Activated CD8-positive, alpha-beta T cell treated with anti-CD3 and anti-CD28 coated beads, Interleukin-2, amount 10 ng/mL, durations not matched to agents 7 days and 5 days (primary cell): Measurements from ENCODE around the gene CPNE5. TPM values are rescaled to one million over a fixed set of nuclear protein-coding genes. Genes with fewer than 3 reads are reported as not detected.
A peak's percentile ranks its signal among the peaks of the same experiment; 100 is the strongest.
"Not testable (repeated sequence)": the region's sequence is repeated elsewhere in the genome, so short reads cannot be mapped to it uniquely, and the experiment has no call there.

Experiments used
- ATAC-seq: fragments of 150-1000 bp; cut with Tn5 transposase; one replicate; pipeline ENCODE4 v1.10.0; 2021; ENCODE audit warnings: moderate library complexity
- CTCF ChIA-PET: fragments of 350-600 bp; sonication (Branson Sonifier 250); formaldehyde crosslinking; loops from one replicate; lab custom pipeline; 2021; ENCODE audit warnings: antibody characterized with exemption; lab: Charles Lee
- POLR2A ChIA-PET: fragments of 350-600 bp; sonication (Branson Sonifier 250); formaldehyde crosslinking; loops from one replicate; lab custom pipeline; 2021; ENCODE audit warnings: antibody characterized with exemption; lab: Charles Lee
- DNase-seq: peaks from one replicate; pipeline ENCODE4 v3.0.0-alpha.2; 2020
- H3K27ac Mint-ChIP-seq: one replicate; pipeline ENCODE4 v1.8.0; 2021; ENCODE audit warnings: mild to moderate bottlenecking, mixed read lengths
- H3K27me3 Mint-ChIP-seq: one replicate; pipeline ENCODE4 v1.8.0; 2021; ENCODE audit warnings: low read depth, mixed read lengths
- H3K36me3 Mint-ChIP-seq: one replicate; pipeline ENCODE4 v1.8.0; 2021; ENCODE audit warnings: low read depth, mixed read lengths
- H3K4me1 Mint-ChIP-seq: one replicate; pipeline ENCODE4 v1.8.0; 2021; ENCODE audit warnings: low read depth, mixed read lengths
- H3K4me3 Mint-ChIP-seq: one replicate; pipeline ENCODE4 v1.8.0; 2021; ENCODE audit warnings: mild to moderate bottlenecking, mixed read lengths
- H3K9me3 Mint-ChIP-seq: one replicate; pipeline ENCODE4 v1.8.0; 2022; ENCODE audit warnings: mixed read lengths; ENCODE audit not compliant: insufficient read depth
- total RNA-seq, 2 experiments: library from RNA; stranded (reverse); gene quantifications; one replicate each; pipeline ENCODE4 v1.2.3, GENCODE V29; 2021

CPNE5 gene
- total RNA-seq, 2 experiments from 2014 or later, result 1.4 to 1.7 TPM

DNA sequence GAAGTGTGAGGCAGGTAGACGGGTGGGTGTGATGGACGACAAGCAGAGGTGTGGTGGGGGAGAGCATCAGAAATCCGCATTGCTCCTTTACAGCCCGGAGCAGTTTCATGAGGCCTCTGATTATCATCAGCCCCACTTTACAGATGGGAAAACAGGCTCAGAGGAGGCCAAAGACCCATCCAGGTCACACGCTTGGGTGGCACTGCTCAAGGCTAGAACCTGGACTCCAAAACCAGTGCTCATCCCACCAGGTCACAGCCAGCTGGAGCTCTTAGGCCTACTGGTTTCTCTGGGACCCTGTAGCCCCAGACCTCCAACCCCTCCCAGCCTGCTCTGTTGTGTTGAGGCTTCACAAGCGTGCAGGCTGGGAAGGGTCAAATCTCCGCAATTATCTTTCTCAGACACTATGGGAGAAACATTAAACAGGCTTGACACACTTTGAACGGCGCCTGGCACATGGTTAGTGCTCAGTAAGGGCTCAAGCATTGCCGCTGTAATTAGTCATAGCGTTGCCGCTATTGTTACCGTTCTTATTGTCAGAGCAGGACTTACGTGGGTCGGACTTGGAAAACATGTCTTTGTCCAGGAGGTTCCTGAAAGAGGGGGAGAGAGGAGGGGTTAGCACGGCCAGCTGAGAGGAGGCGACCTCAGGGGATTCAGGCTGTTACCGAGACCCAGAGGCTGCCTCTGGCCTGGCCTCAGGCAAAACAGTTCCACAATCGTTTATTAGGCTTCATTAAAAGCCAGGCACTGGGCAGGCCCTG lies 16.6 kb downstream of the CPNE5 start:
- H3K27me3 Mint-ChIP-seq, result no peaks in the 10 kb centered on the region
- no peak overlapping the region for H3K27ac Mint-ChIP-seq

DNA sequence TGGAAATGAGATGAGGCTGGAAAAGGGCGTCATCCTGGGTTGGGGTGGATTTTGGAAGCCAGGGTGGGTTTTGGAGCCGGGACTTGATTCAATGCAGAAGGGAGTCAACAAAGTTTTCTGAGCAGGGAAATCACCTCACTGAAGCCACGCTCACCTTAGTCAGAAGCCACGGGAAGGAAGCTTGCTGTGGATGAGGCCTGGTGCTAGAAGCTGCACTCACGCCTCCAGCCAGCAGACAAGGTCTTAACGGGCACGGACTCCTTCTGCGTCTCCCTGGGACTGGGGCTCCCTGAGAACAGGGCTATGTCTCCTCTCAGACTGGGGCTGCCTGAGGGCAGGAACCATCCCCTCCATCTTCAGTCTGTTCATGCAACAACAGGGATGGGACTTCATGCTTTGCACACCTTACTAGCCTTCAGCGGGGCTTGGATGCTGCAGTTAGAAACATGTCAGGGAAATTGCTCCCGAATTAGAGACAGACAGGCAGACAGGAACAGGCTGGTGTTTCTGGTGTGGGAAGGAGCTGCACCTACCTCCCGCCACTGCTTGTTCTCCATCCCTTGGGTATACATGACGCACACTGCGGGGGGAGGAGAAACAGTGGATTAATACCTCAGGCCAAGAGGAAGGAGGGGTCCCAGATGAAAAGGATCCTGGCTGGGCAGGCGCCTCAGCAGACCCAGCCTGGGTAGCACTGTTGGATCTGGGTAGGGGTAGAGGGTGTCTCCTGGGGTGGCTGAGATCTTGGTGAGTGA lies 17.5 kb downstream of the CPNE5 start:
- Mint-ChIP-seq H3K36me3 (no peaks in the 10 kb centered on the region), H3K27ac (no peak overlapping the region), H3K9me3 (no peaks in the 10 kb centered on the region), H3K4me3 (no peak overlapping the region), H3K4me1 (peaks cover 14% of the 10 kb centered on the region), H3K27me3 (peaks cover 3% of the 10 kb centered on the region)
- ChIA-PET CTCF (no interaction called here), POLR2A (no interaction called here)
- peak; percentile 61 for ATAC-seq
- DNase-seq, result peak; percentile 39

More for the DNA sequence above, 16.6 kb downstream of the CPNE5 start:
- ChIA-PET POLR2A (no interaction called here), CTCF (no interaction called here)
- ATAC-seq, result no peak
- Mint-ChIP-seq H3K36me3 (no peaks in the 10 kb centered on the region), H3K9me3 (no peaks in the 10 kb centered on the region), H3K4me1 (peaks cover 24% of the 10 kb centered on the region), H3K4me3 (no peak overlapping the region)
- no peak for DNase-seq

DNA sequence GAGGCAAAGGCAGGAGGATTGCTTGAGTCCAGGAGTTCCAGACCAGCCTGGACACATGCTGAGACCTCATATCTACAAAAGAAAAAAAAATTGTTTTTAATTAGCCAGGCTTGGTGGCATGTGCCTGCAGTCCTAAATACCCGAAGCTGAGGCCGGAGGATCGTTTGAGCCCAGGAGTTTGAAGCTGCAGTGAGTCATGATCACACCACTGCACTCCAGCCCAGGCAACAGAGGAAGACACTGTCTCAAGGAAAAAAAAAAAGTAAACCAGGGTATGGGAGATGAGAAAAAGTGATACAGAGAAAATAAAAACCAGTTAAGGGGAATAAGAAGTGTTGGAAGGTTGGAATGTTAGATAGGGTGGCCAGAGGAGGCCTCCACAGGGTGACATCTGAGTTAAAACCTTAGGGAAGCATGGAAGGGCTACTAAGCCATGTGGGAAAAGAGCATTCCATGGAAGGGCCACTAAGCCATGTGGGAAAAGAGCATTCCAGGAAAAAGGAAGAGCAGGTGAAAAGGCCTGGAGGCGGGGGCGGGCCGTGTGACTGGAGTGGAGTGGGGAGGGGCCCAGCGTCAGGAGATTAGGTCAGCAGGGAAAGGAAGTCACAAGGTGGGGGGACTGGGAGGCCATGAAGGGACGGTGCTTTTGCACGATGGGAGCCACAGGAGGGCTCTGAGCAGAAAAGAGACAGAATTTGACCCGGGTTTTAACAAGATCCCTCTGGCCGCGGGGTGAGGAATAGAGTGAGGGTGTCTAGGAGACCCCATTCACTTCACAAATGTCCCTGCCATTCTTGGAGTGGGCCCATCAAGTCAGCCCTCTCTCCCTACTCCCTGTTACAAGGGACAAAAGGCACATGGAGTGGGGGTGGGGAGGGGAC lies 18.3 kb downstream of the CPNE5 start:
- H3K9me3 Mint-ChIP-seq, result no peaks in the 10 kb centered on the region
- POLR2A ChIA-PET, result no interaction called here
- CTCF ChIA-PET, result no interaction called here
- DNase-seq, result no peak
- H3K4me1 Mint-ChIP-seq, result peaks cover 14% of the 10 kb centered on the region
- H3K27ac Mint-ChIP-seq, result no peak overlapping the region
- H3K4me3 Mint-ChIP-seq, result no peak overlapping the region
- H3K36me3 Mint-ChIP-seq, result no peaks in the 10 kb centered on the region
- no peak for ATAC-seq
- peaks cover 3% of the 10 kb centered on the region for H3K27me3 Mint-ChIP-seq

GRCh38 chr6:36818756-36819155 lies 20.5 kb downstream of the CPNE5 start:
- CTCF ChIA-PET, result no interaction called here
- H3K9me3 Mint-ChIP-seq, result no peaks in the 10 kb centered on the region

GRCh38 chr6:36817847-36818246 lies 21.4 kb downstream of the CPNE5 start:
- DNase-seq (no peak), ATAC-seq (no peak)
- H3K27me3 Mint-ChIP-seq, result peaks cover 18% of the 10 kb centered on the region
- H3K4me3 Mint-ChIP-seq, result no peak overlapping the region
- H3K27ac Mint-ChIP-seq, result no peak overlapping the region
- no peaks in the 10 kb centered on the region for H3K36me3 Mint-ChIP-seq
- POLR2A ChIA-PET, result no interaction called here
- H3K9me3 Mint-ChIP-seq, result no peaks in the 10 kb centered on the region
- peaks cover 14% of the 10 kb centered on the region for H3K4me1 Mint-ChIP-seq
- CTCF ChIA-PET, result no interaction called here

More at GRCh38 chr6:36818756-36819155, 20.5 kb downstream of the CPNE5 start:
- no peak for DNase-seq
- Mint-ChIP-seq H3K27me3 (peaks cover 14% of the 10 kb centered on the region), H3K27ac (no peak overlapping the region), H3K4me1 (peaks cover 14% of the 10 kb centered on the region), H3K4me3 (no peak overlapping the region), H3K36me3 (no peaks in the 10 kb centered on the region)
- ATAC-seq, result no peak
- POLR2A ChIA-PET, result no interaction called here

- Mint-ChIP-seq H3K4me3 (no peak overlapping the region), H3K27me3 (peaks cover 18% of the 10 kb centered on the region), H3K27ac (no peak overlapping the region), H3K36me3 (no peaks in the 10 kb centered on the region), H3K9me3 (no peaks in the 10 kb centered on the region), H3K4me1 (peaks cover 14% of the 10 kb centered on the region)
- no peak for DNase-seq
- CTCF ChIA-PET, result interaction anchor here (1.0 kb wide), 2 partner anchors 32 to 34 kb away, joined by 3 read pairs; no protein-coding TSS in a partner anchor
- ATAC-seq, result no peak
- POLR2A ChIA-PET, result no interaction called here
Observed at GRCh38 chr6:36817176-36817817, 21.9 kb downstream of the CPNE5 start.

DNA sequence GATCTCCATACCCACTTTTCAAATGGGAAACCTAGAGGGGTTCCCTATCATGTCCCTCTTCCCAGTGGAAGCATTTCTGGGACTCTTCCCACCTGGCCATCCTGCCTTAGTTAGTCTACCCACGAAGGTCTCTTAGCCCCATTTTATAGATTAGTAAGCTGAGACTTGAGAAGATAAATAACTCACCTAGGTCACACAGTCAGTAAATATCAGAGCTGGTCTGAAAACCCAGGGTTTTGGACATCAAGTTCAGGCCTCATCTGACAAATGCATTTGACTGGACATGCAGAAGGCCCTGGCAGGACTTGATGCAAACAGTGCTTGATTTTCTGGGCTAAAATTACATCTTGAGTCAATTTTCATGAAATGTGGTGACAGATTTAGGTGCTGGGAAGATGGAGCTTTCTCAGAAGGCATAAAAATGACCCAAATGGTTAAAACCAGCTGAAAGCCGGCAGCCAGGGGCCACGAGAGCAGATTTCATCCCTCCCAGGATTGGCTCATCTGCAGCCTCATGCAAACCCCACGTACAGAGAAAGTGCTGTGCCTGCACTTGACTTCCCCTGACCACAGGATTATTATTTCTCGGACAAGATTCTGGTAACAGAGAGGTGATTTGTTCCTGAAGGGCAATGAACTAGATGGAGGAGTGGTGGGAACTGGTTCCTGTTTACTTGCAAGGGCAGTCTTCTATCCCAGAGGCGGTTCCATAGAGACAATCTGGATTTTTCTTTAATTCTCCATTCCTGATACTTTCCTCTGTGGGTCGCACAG lies 23.1 kb downstream of the CPNE5 start:
- Mint-ChIP-seq H3K4me1 (peaks cover 6% of the 10 kb centered on the region), H3K4me3 (no peak overlapping the region), H3K27ac (no peak overlapping the region), H3K27me3 (peaks cover 18% of the 10 kb centered on the region), H3K36me3 (no peaks in the 10 kb centered on the region), H3K9me3 (no peaks in the 10 kb centered on the region)
- DNase-seq, result no peak
- ChIA-PET CTCF (interaction anchor here (1.0 kb wide), 2 partner anchors 33 to 35 kb away, joined by 3 read pairs; no protein-coding TSS in a partner anchor), POLR2A (no interaction called here)
- ATAC-seq, result no peak

GRCh38 chr6:36814249-36814648 lies 25.0 kb downstream of the CPNE5 start:
- H3K27me3 Mint-ChIP-seq, result peaks cover 18% of the 10 kb centered on the region
- no peak overlapping the region for H3K4me3 Mint-ChIP-seq
- no peak overlapping the region for H3K27ac Mint-ChIP-seq
- no peaks in the 10 kb centered on the region for H3K9me3 Mint-ChIP-seq
- H3K36me3 Mint-ChIP-seq, result no peaks in the 10 kb centered on the region
- POLR2A ChIA-PET, result no interaction called here
- CTCF ChIA-PET, result no interaction called here
- H3K4me1 Mint-ChIP-seq, result no peaks in the 10 kb centered on the region
- DNase-seq, result no peak
- no peak for ATAC-seq

- no peaks in the 10 kb centered on the region for H3K36me3 Mint-ChIP-seq
- CTCF ChIA-PET, result no interaction called here
- H3K27me3 Mint-ChIP-seq, result peaks cover 19% of the 10 kb centered on the region
- no peak overlapping the region for H3K4me3 Mint-ChIP-seq
- POLR2A ChIA-PET, result no interaction called here
- no peaks in the 10 kb centered on the region for H3K4me1 Mint-ChIP-seq
- H3K9me3 Mint-ChIP-seq, result no peaks in the 10 kb centered on the region
- ATAC-seq (no peak), DNase-seq (no peak)
- H3K27ac Mint-ChIP-seq, result no peak overlapping the region
Observed at GRCh38 chr6:36813526-36813925, 25.7 kb downstream of the CPNE5 start.

DNA sequence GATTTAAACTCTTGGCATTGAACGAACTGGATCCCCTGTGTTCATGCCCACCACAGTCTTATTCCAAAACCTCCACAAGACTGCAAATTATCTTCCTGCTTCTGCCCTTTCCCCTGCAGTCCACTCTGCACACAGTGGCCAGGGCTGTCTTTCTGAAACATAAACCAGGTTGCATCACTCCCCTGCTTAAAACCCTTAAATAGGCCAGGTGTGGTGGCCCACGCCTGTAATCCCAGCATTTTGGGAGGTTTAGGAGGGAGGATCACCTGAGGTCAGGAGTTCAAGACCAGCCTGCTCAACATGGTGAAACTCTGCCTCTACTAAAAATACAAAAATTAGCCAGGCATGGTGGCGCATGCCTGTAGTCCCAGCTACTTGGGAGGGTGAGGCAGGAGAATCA lies 26.2 kb downstream of the CPNE5 start:
- ATAC-seq, H3K4me1 Mint-ChIP-seq, H3K9me3 Mint-ChIP-seq, DNase-seq, POLR2A ChIA-PET, H3K36me3 Mint-ChIP-seq, CTCF ChIA-PET, H3K27ac Mint-ChIP-seq, H3K4me3 Mint-ChIP-seq: not testable (repeated sequence)
- peaks cover 19% of the 10 kb centered on the region for H3K27me3 Mint-ChIP-seq
